GM21529 (cell line): ENCODE measurements around the gene RDH8.

ENCODE experiments used
- ATAC-seq: cut with Tn5 transposase; IDR thresholded peaks from one replicate; pipeline ENCODE4 v1.9.1; 2021; ENCODE audit not compliant: unreplicated experiment

RDH8 gene

GRCh38 chr19:10036601-10037071, 23.4 kb downstream of the RDH8 start:
- ATAC-seq = no peak

DNA sequence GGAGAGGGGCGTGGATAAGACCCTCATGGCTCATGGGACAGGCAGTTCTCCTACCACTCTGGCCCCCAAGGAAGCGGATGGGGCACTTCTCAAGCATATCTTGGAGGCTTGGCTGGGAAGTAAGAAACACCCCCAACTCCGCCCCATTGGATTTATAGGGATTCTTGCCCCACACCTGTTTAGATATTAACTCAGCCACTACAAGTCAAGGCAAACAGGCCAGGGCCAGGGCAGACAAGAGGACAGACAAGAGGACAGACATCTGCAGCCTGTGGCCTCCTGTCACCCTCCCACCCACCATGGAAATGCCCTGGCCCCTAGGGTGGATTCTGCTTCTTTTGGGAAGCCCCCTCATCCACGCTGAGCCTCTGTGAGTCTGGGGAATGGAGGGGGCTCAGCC, 24.1 kb downstream of the RDH8 start:
- no peak for ATAC-seq

DNA sequence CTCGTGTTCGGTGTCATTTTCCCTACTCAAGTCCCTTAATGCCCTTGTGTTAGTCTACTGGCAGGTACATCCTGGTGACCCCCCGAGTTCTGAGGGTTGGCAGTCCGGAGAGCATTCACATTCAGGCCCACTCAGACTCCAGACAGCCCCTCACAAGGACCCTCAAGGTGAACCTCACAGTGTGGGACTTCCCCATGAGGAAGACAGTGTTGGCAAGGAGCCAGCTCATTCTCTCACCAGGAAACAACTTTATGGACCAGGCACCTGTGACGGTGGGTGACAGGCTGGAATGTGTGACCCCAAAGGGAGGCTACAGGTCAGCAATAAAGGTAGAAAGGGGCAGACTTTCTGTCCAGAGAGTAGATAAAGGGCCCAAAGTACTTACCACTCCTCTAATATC, 24.5 kb downstream of the RDH8 start:
- ATAC-seq = no peak

- ATAC-seq = no peak
Measured at GRCh38 chr19:10043286-10043927, 30.1 kb downstream of the RDH8 start.

GRCh38 chr19:10044390-10044789, 31.1 kb downstream of the RDH8 start:
- ATAC-seq = no peak

DNA sequence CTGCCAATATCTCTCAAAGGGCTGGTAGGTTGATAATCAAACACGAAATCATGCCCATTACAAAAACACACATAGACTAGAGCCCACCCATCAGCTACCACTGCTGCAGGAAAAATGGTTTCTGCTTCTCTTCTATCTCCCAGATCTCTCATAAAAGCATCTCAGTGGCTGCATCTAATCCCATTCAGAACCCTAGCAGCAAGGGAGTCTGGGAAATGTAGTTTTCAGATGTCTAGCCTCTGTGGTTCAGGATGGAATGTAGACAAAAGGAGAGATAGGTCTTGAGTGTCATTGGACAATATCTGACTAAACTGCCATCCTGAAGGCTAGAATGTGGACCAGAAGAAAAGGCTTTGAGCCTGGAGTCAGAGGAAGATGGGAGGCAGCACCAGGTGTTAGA, 32.1 kb downstream of the RDH8 start:
- ATAC-seq = no peak

- no peak for ATAC-seq
Measured at GRCh38 chr19:10049626-10050025, 36.3 kb downstream of the RDH8 start.

GRCh38 chr19:10052602-10053360, 39.5 kb downstream of the RDH8 start:
- ATAC-seq = no peak

- ATAC-seq = no peak
Measured at GRCh38 chr19:10061717-10062310, 48.5 kb downstream of the RDH8 start.

- no peak for ATAC-seq
Measured at GRCh38 chr19:10068205-10068604, 54.9 kb downstream of the RDH8 start.

- ATAC-seq = no peak
Measured at GRCh38 chr19:10069046-10069445, 55.8 kb downstream of the RDH8 start.

DNA sequence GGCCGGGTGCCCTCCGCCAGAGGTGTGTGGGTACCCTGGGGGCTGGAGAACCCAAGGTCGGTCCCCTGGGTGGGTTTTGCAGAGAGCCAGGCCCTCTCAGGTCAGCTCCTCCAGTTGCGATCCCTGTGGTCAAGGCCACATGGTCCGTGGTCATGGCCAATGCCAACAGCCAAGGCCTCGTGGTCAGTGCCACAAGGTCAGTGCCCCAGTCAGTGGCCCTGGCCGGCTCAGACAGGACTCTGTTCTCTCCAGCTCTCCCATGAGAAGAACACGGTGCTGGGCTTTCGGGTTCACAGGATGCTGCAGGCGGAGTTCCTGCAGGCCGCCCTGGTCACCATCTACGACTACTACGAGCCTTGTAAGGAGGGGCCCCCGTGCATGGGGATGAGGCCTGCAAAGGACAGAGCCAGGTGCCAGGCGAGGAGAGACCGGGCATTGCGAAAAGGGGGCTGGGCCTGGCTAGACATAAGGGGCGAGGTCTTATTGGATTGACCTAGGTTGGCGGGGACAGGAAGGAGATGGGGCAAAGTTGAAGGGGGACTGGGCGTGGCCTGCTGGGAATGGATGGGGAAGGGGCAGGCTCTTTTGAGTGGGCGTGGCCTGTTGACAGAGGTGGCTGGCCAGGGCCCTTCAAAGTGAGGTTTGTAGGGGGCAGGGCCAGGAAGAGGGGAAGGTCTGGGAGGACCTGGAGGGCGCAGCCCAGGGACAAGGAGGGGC, 57.6 kb downstream of the RDH8 start:
- ATAC-seq = no peak
